Activated T-helper 1 cell treated with anti-CD3 and anti-CD28 coated beads, Interleukin-12 subunit alpha, Interleukin-12 subunit beta, Interleukin-2, Interleukin-4 antibody, amounts not matched to agents 30 ng/mL and 10 ng/mL and 1 ng/mL, durations not matched to agents 14 hours and 24 hours and 36 hours (primary cell): ENCODE measurements around the gene CCDC92B. TPM values are rescaled to one million over a fixed set of nuclear protein-coding genes. Genes with fewer than 3 reads are reported as not detected.
"Not testable (repeated sequence)": the region's sequence is repeated elsewhere in the genome, so short reads cannot be mapped to it uniquely, and the experiment has no call there.

Experiments
- DNase-seq: peaks from one replicate; pipeline ENCODE4 v3.0.0; 2021; ENCODE audit warnings: low spot score
- H3K27ac Mint-ChIP-seq: one replicate; pipeline ENCODE4 v1.8.0; 2021; ENCODE audit warnings: mild to moderate bottlenecking, mixed read lengths
- H3K27me3 Mint-ChIP-seq: one replicate; pipeline ENCODE4 v1.8.0; 2022; ENCODE audit warnings: mild to moderate bottlenecking, moderate library complexity, mixed read lengths; ENCODE audit not compliant: insufficient read depth
- H3K36me3 Mint-ChIP-seq: one replicate; pipeline ENCODE4 v1.8.0; 2021; ENCODE audit warnings: low read depth, mixed read lengths
- H3K4me1 Mint-ChIP-seq: one replicate; pipeline ENCODE4 v1.8.0; 2021; ENCODE audit warnings: low read depth, mixed read lengths
- H3K4me3 Mint-ChIP-seq: one replicate; pipeline ENCODE4 v1.8.0; 2021; ENCODE audit warnings: mild to moderate bottlenecking, moderate library complexity, mixed read lengths
- H3K9me3 Mint-ChIP-seq: one replicate; pipeline ENCODE4 v1.8.0; 2021; ENCODE audit warnings: mixed read lengths
- intact Hi-C: fragments of 100-400 bp; cut with micrococcal nuclease; formaldehyde crosslinking; loops from one replicate; pipeline ENCODE4 v1.15.1; 2024
- total RNA-seq: library from RNA; stranded (reverse); gene quantifications from 2 replicates; pipeline ENCODE4 v1.2.3, GENCODE V29; 2022

The CCDC92B gene
- total RNA-seq, 1 donor from 2014 or later: 0.23 TPM

GRCh38 chr17:2682176-2682938, 67.1 kb downstream of the CCDC92B start:
- H3K27me3 Mint-ChIP-seq: no peaks in the 10 kb centered on the region
- H3K9me3 Mint-ChIP-seq: no peaks in the 10 kb centered on the region
- DNase-seq: no peak
- no peak overlapping the region for H3K27ac Mint-ChIP-seq
- no peak overlapping the region for H3K4me3 Mint-ChIP-seq
- intact Hi-C loops: no loop called here
- H3K36me3 Mint-ChIP-seq: peaks cover 30% of the 10 kb centered on the region
- H3K4me1 Mint-ChIP-seq: peaks cover 6% of the 10 kb centered on the region

DNA sequence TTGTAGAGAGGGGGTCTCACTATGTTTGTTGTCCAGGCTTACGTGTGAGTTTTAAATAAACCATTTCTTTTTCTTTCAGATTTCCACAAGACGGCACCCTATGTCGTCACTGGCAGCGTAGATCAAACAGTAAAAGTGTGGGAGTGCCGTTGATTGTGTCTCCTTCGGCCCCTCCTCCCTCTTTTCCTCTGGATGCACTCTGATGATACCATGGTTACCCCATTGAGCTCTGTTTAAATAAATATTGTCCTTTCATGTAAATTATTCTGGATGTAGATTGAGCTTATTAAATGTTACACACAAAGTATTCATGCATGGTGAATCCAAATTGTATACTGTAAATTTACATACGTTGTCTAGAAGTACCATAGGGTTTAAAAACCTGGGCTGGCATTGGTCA, 67.8 kb downstream of the CCDC92B start:
- peaks cover 6% of the 10 kb centered on the region for H3K4me1 Mint-ChIP-seq
- H3K27me3 Mint-ChIP-seq: no peaks in the 10 kb centered on the region
- H3K36me3 Mint-ChIP-seq: peaks cover 34% of the 10 kb centered on the region
- DNase-seq: no peak
- intact Hi-C loops: no loop called here
- H3K27ac Mint-ChIP-seq: no peak overlapping the region
- no peaks in the 10 kb centered on the region for H3K9me3 Mint-ChIP-seq
- no peak overlapping the region for H3K4me3 Mint-ChIP-seq

GRCh38 chr17:2680961-2681360, 68.5 kb downstream of the CCDC92B start:
- intact Hi-C loops: no loop called here
- Mint-ChIP-seq H3K36me3 (peaks cover 38% of the 10 kb centered on the region), H3K27ac (no peak overlapping the region), H3K4me3 (no peak overlapping the region), H3K4me1 (peaks cover 6% of the 10 kb centered on the region), H3K27me3 (no peaks in the 10 kb centered on the region), H3K9me3 (no peaks in the 10 kb centered on the region)
- no peak for DNase-seq

GRCh38 chr17:2679247-2679646, 70.2 kb downstream of the CCDC92B start:
- DNase-seq, intact Hi-C loops, H3K27ac Mint-ChIP-seq, H3K27me3 Mint-ChIP-seq, H3K9me3 Mint-ChIP-seq, H3K4me3 Mint-ChIP-seq: not testable (repeated sequence)
- H3K4me1 Mint-ChIP-seq: peaks cover 11% of the 10 kb centered on the region
- peaks cover 43% of the 10 kb centered on the region for H3K36me3 Mint-ChIP-seq

Other genes starting within 250 kb of the CCDC92B start
- 53.9 and 57.9 TPM in 2 replicates for gene METTL16, start 237.8 kb downstream of the CCDC92B start, total RNA-seq
- 167 TPM in 2 replicates for gene PAFAH1B1, start 156.0 kb downstream of the CCDC92B start, total RNA-seq
- gene CLUH, start 37.9 kb downstream of the CCDC92B start, total RNA-seq: 173 and 179 TPM in 2 replicates
- gene RAP1GAP2, start 46.8 kb upstream of the CCDC92B start, total RNA-seq: 0.20 and 0.34 TPM in 2 replicates